HG03159 (cell line): Measurements from ENCODE around the gene DPM1.
A peak's percentile ranks its signal among the peaks of the same experiment; 100 is the strongest.

ENCODE experiments used
- ATAC-seq: cut with Tn5 transposase; IDR thresholded peaks from one replicate; pipeline ENCODE4 v1.9.1; 2021; ENCODE audit warnings: mild to moderate bottlenecking, moderate library complexity; ENCODE audit not compliant: unreplicated experiment

DPM1 gene

DNA sequence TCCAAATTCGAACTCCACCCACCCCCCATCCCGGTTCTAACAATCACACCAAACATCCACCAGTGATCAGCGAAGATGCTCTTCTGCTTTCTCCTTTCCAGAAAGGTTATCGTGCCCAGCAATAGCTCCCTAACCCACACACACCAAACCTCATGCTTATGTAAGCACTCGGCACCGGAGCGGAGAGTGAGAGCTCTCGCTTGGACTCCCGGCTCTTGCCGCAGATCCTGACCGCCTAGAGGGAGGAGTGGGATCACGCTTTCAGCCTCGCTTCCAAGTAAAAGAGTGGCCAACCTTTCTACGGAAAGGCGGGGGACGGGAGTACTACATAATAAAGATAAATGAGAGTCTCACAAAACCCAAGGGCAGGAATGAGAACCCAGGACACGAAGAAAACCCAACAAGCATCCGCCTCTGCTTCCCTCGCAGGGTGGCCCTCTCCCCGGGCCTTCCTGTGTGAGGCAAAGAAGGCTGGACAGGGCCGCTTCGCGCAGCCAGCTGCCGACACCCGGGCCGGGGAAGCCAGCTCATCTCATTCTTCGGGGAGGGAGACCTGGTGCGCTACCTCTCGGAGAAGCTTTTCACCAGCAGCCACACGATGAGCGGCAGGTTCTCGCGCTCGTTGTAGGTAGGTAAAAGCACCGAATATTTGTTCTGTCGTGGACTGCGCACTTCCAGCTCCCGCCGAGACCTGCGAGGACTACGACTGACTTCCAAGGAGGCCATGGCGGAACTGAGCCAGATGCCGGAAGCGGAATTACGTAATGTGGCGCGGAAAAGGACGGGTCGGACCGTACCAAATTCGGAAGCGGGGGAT, at the start of gene DPM1:
Gene DPM1 (minus strand): TSS at position 735 of the 817 bp plus-strand sequence. CDS start 9 bp downstream, at position 726.
- peak; percentile 81 for ATAC-seq

DNA sequence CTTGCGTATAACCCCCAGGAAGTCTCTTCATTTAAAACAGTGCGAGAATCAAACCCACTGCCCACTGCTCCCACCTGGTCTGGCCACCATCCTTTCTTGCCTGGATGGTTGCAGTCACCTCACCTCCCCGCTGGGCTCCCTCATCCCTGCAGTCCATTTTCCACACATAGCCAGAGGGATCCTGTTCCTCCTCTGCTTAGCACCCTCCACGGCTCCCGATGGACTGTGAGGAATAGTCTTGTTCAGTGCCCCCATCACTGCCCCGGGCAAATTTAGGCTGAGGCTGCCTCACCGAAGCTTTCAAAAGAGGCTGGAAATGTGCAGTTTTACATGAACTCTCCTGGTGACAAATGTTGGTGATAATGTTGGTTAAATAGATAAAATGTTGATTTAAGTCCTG, 46.9 kb upstream of the DPM1 start:
- no peak for ATAC-seq

DNA sequence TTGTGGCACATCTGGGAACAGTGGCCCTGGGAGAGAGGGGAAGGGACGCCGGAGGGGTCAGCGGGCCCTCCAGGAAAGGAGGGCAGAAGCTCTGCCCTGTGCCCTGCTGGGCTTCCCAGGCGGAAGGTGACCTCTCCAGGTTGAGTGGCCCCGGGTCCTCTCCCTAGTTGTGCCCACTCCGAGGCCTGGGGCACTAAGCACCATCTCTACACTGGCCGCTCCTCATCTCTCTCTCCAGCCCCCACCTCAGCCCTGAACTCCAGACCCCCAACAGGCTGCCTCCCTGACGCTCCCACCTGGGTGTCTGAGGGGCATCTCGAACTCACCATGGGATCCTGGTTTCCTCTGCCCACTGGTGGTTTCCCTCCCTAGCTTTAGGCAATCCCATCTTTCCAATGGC, 46.4 kb upstream of the DPM1 start:
- no peak for ATAC-seq

DNA sequence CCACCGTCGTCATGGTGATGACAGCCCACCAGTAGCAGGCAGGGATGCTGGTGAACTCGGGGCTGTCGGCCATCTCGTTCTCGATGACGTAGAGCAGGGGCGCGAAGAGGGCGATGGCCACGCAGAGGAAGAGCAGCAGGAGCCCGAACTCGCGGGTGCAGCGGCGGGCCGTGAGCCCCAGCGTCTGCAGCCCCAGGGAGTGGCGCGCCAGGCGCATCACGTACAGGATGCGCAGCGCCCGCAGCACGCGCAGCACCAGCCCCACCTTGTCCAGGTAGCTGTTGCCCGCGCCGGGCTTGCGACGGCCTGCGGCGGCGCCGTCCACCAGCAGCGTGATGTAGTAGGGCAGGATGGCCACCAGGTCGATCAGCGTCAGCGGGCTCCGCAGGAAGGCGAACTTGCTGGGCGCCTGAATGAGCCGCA, 46.0 kb upstream of the DPM1 start:
- no peak for ATAC-seq

DNA sequence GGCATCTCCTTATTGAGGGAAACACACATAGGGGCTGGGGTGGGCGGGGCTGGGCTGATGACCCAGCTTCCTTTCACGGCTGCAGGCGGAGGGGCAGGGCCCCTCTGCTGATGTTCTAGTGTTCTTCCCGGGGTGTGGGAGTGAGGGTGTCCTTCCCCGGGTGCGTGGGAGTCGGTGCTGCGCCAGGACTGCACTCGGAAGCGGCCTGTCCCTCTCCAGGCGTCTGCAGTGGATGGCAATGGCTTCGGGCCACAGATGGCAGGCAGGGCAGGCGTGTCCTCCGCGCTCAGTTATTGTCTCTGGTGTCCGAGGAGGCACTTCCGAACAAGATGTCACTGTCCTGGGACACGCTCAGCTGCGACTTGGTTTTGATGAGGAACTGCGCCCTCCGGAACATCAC, 45.4 kb upstream of the DPM1 start:
- ATAC-seq = no peak

DNA sequence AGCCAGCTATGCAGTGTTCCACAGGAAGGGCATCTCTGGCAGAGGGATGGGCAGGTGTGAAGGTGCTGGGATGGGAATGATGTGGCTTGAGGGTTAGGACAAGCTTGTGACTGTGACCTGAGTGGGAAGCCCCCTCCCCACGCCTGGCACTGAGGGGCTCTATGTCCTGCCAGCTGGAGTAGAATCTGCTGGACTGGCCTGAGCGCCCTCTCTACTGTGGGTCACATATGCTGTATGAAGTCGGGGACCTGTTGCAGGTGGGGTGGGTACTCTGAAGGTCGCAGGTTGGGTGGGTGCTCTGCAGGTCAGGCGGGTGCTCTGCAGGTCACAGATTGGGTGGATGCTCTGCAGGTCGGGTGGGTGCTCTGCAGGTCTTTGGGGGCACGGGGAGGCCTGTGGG, 44.3 kb upstream of the DPM1 start:
- no peak for ATAC-seq

DNA sequence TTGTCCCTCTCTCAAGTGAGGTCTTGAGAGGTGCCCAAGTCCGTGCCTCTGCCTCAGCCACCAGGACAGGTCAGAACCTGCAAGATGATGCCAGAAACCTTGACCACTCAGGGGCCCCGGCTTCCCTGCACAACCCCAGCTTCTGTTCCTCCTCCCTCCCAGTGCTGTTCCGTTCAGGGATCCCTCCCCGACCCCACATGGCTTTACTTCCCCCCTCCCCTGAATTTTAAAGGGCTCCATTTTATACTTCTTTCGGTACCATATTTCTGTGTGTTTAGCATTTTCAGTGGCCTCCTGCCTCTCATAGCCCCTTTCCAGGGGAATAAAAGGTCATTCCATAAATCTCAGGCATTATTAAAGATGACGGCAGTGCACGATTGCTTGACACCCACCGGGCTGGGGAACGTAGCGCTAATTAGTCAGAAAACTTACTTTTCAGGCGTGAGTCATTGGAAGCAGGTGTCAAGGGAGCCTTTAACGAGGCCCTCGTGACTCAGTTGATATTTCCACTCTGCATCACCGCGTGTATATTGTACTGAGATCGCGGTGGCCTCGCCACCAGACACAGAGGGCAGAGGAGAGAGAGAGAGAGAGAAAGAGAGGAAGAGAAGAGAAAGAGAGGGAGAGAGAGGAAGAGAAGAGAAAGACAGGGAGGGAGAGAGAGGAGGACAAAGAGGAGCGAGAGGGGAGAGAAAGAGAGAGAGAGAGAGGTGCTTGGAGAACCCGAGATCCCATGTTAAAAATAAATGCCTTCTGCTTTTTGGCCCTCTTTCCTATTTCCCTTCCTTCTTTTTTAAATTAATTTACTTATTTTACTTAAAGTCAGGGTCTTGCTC, 43.3 kb upstream of the DPM1 start:
- ATAC-seq = no peak

DNA sequence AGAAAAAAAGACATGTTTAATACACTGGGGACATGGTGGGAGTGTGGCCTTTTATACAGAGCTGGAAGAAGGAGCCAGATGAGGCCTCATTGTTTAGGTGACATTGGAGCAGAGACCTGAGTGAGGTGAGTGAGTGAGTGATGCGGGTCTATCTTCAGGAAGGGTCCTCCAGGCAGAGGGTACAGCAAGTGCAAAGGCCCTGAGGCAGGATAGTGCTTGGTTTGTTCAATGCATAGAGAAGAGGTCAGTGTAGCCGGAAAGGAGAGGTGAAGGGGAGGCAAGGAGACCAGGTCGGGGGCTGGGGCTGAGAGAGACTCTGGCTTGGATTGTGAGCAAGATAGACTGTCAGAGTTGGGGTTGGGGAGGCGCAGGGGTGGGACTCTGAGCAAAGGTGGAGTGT, 41.0 kb upstream of the DPM1 start:
- ATAC-seq = no peak

DNA sequence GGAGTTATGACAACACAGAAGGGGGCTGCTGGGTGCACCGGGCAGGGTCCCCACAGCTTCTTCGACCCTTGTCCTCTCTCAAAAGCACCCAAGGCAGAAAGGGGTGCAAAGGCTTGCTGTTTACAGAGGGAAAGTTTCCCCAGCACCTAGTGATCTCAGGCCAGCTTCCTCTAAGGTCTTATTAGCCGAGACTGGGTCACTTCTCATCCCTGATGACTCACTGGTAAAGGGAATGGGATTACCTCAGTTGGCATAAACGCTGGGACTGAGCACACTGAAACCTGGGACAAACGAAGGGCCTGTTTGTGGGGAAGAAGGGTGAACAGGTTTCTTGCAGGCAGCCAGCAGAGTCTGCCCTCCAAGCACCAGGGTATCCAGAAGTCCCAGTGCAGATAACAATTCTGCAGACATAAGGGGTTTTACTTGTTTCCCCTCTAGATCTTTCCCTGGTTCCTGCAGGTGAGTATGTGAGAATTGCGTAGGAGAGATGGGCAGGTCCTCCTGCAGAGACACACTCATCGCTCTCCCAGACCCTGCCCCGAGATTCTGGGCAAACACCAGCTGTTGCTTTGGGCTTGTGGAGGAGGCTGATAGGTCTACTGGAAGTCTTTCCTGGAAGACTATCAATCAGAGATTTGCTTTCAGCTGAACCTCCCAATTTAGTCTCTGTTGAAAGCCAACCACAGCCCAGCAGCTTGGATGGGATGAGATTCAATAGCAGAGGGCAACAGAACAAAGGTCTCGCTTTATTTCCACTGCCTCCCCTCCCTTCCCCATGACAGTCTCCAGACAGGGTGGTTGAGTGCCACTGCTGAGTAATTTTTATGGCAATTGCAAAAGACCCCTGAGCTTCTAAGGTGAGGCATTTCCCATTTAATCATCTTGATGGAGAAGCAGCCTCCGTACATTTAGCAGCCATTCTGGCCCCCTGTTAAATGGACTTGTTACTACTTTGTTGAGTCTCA, 38.9 kb upstream of the DPM1 start:
- no peak for ATAC-seq

DNA sequence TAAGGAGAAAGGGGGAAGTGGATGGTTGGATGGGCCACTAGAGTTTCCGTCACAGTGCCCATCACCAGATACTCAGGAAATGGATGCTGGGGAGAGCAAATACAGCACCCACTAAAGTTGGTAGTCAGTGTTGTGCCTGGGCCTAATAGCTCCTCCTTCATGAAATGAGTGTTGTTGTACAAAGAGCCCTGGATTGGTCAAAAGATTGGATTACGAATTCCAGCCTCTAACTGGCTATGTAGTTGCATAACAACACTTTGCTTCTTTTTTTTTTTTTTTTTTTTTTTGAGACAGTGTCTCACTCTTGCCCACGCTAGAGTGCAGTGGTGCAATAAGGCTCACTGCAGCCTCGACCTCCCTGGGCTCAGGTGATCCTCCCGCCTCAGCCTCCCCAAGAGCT, 37.2 kb upstream of the DPM1 start:
- ATAC-seq = no peak

DNA sequence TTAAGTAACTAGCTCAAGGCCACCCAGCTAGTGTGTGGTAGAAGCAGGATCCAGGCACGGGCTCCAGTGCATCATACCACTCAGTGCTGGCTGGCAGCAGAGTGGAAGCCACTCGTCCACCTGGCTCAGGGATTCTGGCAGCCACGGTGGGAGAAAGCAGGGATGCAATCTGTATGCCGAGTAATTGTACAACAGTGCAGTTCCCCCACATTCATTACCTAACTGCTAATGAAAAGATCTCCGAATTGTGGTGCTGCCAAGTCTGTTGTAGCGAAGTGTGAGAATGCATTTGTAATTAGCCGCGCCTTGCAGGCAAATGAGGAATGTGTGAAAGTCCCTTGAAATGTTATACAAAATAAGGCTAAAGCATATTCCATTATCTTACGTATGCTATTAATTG, 35.5 kb upstream of the DPM1 start:
- ATAC-seq = no peak

DNA sequence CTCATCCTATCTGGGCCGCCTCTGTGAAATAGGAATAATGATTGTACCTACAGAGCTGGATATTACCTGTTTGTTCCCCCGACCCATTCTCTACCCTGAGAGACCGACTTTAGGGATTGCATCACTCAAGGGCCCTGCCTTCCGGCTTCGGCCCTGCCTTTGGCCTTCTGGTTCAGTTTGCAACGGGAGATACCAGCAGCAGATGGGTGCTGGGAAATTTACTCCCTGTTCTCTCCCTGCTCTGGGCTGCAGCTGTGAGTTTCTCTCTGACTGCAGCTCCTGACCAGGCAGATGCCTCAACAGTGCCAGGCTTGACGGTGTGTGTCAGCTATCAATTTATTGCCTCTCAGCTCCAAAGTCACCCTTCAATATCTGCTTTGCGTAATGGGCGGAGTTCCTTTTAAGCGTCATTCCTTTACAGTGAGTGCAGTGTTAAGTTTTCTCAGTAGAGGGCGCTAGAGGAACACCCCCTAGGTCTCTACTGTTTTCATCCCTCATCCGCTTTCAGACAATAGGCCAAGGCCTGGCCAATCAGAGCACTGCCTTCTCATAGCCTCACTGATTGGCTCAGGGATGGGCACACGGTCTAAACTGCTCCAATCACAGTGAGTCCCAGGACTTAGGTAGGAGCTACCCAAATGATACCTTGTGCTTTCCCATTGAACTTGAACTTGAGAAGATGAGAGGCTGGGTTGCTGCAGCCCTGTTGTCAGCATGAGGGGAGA, 34.6 kb upstream of the DPM1 start:
- ATAC-seq = peak; percentile 82

DNA sequence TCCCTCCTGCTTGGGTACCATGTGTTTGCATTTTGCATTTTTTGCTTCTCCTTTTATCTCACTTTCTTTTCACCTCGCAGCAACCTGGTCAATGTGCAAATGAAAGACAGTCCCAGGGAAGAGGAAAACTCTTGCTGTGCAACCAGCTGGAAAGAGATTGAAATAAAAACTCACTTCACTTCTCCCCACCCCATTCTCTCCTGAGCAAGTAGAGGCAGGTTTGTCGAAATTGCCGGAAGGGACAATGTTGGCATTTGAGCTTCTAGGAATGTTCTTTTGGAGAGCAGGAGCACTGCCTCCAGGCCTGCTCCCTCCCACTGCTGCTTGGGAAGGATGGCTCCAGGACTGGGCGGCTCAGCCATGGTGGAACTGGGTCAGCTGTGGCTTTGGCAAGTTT, 34.0 kb upstream of the DPM1 start:
- no peak for ATAC-seq

DNA sequence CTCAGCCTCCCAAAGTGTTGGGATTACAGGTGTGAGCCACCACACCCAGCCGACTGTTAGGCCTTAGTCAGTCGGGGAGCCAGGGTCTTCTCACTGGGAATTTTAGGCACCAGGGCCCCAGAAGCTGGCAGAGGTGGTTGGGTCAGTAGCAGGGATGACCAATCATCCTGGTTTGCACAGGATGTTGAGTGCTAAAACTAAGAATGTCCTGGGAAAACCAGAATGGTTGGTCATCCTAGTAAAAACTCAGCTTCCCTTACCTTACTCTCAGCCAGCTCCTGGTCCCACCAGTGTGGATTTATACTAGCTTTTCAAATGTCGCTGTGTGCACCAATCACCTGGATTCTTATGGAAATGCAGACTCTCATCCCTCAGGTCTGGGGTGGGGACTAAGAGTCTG, 32.7 kb upstream of the DPM1 start:
- ATAC-seq = no peak

DNA sequence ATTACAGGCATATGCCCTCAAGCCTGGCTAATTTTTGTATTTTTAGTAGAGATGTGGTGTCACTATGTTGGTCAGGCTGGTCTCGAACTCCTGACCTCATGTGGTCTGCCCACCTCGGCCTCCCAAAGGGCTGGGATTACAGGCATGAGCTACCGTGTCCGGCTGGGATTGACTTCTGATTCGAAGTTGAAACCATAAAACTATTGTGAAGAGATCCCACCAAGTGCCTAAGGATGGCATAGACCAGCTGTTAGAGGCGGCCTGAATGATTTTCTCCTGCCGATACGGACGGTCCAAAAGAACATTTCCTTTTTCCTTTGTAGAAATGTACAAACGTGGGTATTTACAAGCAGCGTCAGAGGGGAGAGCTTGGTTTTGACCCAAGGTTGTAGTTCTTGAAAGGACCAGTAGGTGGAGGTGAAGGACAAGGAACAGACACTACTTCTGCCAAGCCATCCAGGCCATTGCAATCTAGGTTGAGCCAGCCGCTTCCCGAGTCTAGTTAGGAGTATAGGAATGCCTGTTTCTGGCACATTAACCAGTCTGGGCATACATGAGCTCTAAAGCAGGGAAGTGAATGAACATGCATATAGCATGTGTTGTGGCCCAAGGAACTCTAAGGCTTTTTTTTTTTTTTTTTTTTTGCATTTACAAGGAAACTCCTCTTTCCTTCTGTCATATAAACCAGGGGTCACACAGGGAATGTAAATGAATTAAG, 29.3 kb upstream of the DPM1 start:
- peak; percentile 67 for ATAC-seq

DNA sequence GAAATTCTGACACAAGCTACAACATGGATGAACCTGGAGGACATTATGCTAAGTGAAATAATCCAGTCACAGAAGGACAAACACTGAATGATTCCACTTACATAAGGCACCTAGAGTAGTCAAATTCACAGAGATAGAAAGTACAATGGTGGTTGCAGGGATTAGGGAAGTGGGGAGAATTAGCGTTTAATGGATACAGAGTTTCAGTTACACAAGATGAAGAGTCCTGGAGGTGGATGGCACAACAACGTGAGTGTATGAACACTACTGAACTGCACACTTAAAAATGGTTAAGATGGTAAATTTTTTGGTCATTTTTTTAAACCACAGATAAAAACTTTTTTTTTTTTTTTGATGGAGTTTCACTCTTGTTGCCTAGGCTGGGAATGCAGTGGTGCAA, 25.0 kb upstream of the DPM1 start:
- no peak for ATAC-seq

DNA sequence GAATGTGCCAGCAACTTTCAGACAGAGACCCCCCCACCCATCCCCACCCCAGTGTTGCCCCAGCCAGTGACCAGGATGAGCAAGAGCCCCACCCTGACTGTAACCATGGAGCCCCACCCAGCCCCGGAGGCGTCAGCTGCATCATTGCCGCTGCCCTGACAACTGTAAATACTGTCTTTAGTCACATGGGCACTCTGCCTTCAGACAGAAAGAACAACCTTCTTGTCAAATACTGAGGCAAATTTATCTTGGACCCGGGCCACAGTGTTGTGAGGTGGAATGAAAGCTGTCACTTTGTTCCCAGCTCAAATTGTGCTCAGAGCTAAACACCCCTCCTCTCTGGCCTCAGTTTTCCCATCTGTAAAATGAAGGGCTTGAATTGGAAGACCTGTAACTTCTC, 24.0 kb upstream of the DPM1 start:
- ATAC-seq = no peak

DNA sequence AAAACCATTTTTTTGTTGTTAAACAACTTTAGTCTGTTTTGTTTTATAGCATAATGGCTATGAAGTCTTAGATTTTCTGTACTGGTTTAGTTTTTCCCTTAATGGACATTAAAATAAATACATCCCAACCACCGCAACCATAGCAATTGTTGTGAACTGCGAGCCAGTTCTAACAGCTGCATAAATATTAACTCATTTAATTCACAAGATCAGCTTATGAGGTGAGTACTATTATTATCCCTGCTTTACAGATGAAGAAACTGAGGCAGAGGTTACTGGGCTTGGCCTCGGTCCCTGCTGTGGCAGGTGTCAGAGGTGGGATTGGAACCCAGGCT, 23.3 kb upstream of the DPM1 start:
- no peak for ATAC-seq

DNA sequence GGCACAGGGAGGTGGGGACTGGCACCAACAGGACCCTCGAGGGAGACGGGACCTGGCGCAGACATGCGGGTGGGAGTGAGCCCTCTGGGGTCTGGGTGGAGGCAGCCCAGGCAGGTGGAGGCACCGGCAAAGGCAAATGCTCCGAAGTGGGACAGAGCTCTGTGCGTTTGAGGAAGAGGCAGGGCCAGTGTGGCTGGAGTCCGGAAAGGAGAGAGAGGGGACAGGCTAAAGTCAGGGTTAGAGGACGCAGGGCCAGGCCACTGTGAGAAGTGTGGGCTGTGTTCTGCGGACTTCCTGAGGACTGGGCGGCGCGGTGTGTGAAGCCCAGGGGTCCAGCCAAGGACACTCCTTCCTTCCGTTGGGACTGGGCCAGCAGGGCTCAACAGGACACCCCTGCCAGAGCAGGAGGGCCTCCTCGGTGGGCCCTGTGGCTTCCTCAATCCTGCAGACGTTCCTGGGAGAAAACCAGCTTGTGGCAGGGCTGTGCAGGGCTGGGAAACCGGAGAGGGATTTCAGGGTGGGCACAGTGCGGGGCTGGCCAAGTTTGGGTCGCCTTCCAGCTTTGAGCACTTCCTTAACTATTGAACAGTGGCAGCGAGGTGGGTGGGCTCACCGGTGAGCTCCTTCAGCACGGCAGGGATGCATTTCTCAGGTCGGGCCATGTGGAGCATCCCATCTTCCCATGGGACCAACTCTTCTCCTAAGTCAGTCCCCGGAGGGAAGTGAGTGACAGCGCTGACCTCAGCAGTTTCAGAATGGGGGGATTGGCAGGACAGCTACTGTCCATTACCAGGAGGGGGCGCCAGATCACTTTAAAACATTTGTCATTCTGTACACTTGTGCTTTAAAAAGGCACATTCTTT, 22.8 kb upstream of the DPM1 start:
- ATAC-seq = no peak
